SK-N-MC (cell line): Measurements from ENCODE around the gene TSR2.

ENCODE experiments used
- FOXP2 ChIP-seq: optimal IDR thresholded peaks from 2 replicates; pipeline ENCODE3; 2011; ENCODE audit warnings: mild to moderate bottlenecking, moderate library complexity; ENCODE audit not compliant: insufficient read depth; ENCODE audit errors: extremely low read length, control extremely low read depth
- POLR2AphosphoS5 ChIP-seq: IDR thresholded peaks from 2 replicates; pipeline ENCODE4 v1.6.1; 2012; ENCODE audit warnings: mild to moderate bottlenecking, low read depth, low read length, borderline replicate concordance

- TF ChIP-seq POLR2AphosphoS5 (no peak), FOXP2 (no peak)
These were observed 4.5 kb downstream of the TSR2 start for GRCh38 chrX:54444752-54445151.
